Central memory CD4-positive, alpha-beta T cell (primary cell): ENCODE measurements around the gene HECW1.
"Not testable (repeated sequence)": the region's sequence is repeated elsewhere in the genome, so short reads cannot be mapped to it uniquely, and the experiment has no call there.

Experiments
- DNase-seq: peaks from one replicate; pipeline ENCODE4 v3.0.0; 2022
- total RNA-seq, 3 experiments: gene quantifications; one replicate each; lab custom pipeline; 2026; lab: John Stamatoyannopoulos, UW

The HECW1 gene
- total RNA-seq = 0 to 0.58 (median 0) reads per million in 3 experiments

GRCh38 chr7:43112459-43112940, at the start of gene HECW1:
TSS of gene HECW1 (plus strand) at chr7:43112647. CDS start at chr7:43243906, 131,259 bp downstream.
- DNase-seq = no peak

- DNase-seq = no peak
Measured at GRCh38 chr7:43071604-43072003, 40.8 kb upstream of the HECW1 start.

- DNase-seq = no peak
Measured at GRCh38 chr7:43072530-43072929, 39.9 kb upstream of the HECW1 start.

GRCh38 chr7:43073811-43074210, 38.6 kb upstream of the HECW1 start:
- not testable (repeated sequence) for DNase-seq

GRCh38 chr7:43076189-43076605, 36.2 kb upstream of the HECW1 start:
- no peak for DNase-seq

- no peak for DNase-seq
Measured at GRCh38 chr7:43076606-43077005, 35.8 kb upstream of the HECW1 start.

- no peak for DNase-seq
Measured at GRCh38 chr7:43077285-43077684, 35.2 kb upstream of the HECW1 start.

GRCh38 chr7:43077732-43078391, 34.6 kb upstream of the HECW1 start:
- no peak for DNase-seq

- no peak for DNase-seq
Measured at GRCh38 chr7:43078794-43079193, 33.7 kb upstream of the HECW1 start.

- DNase-seq = no peak
Measured at GRCh38 chr7:43081603-43082002, 30.8 kb upstream of the HECW1 start.

- DNase-seq = no peak
Measured at GRCh38 chr7:43083106-43083505, 29.3 kb upstream of the HECW1 start.

- DNase-seq = no peak
Measured at GRCh38 chr7:43085017-43085416, 27.4 kb upstream of the HECW1 start.

- DNase-seq = no peak
Measured at GRCh38 chr7:43085992-43086391, 26.5 kb upstream of the HECW1 start.

- no peak for DNase-seq
Measured at GRCh38 chr7:43092819-43093218, 19.6 kb upstream of the HECW1 start.

GRCh38 chr7:43096875-43097274, 15.6 kb upstream of the HECW1 start:
- DNase-seq = no peak

- no peak for DNase-seq
Measured at GRCh38 chr7:43099750-43100149, 12.7 kb upstream of the HECW1 start.

- DNase-seq = no peak
Measured at GRCh38 chr7:43104874-43105520, 7.5 kb upstream of the HECW1 start.

- no peak for DNase-seq
Measured at GRCh38 chr7:43105521-43106120, 6.8 kb upstream of the HECW1 start.

GRCh38 chr7:43108255-43109011, 4.0 kb upstream of the HECW1 start:
- DNase-seq = no peak

- DNase-seq = no peak
Measured at GRCh38 chr7:43110791-43111535, 1.5 kb upstream of the HECW1 start.

- DNase-seq = no peak
Measured at GRCh38 chr7:43111630-43112458, 603 bp upstream of the HECW1 start.
